ENCODE data around the gene SPATA19. TPM values are rescaled to one million over a fixed set of nuclear protein-coding genes. Genes with fewer than 3 reads are reported as not detected.

SPATA19 gene
- total RNA-seq, 1 experiment from 2014 or later: not detected

- BruUV-seq (replicated peaks): no TSS peak
- Histone ChIP-seq H4K20me1 (ENCODE audit: insufficient read depth) (no peaks in the 10 kb centered on the region), H2AFZ (no peak overlapping the region), H3K79me2 (ENCODE audit: low read depth) (no peaks in the 10 kb centered on the region), H3K4me3 (no peak overlapping the region), H3K4me1 (replicated peaks; ENCODE audit: insufficient read depth) (no peaks in the 10 kb centered on the region), H3K36me3 (ENCODE audit: low read depth) (no peaks in the 10 kb centered on the region), H3K4me2 (no peak overlapping the region), H3F3A (ENCODE audit: insufficient read depth, low read depth) (no peaks in the 10 kb centered on the region), H3K27me3 (ENCODE audit: insufficient read depth, low read depth) (peaks cover 31% of the 10 kb centered on the region; the same call in 1 of the 2 replicates), H3K9me2 (ENCODE audit: insufficient read depth) (no peaks in the 10 kb centered on the region), H3K9me3 (ENCODE audit: insufficient read depth, low read depth) (no peaks in the 10 kb centered on the region), H3K27ac (no peak overlapping the region)
- no peak for DNase-seq
- intact Hi-C loops (cut with micrococcal nuclease; ENCODE audit: unreplicated experiment): no loop called here
- ChIA-PET POLR2A (ENCODE audit: unreplicated experiment) (no interaction called here), CTCF (no interaction called here)
- no peak for TF ChIP-seq CTCF (conservative IDR thresholded peaks at IDR 0.05)
- no peak for TF ChIP-seq EZH2 (IDR thresholded peaks at IDR 0.05; ENCODE audit: low read depth)
Measured at GRCh38 chr11:133795088-133795487, 50.2 kb downstream of the SPATA19 start.

- ChIA-PET CTCF (no interaction called here), POLR2A (ENCODE audit: unreplicated experiment) (no interaction called here)
- Histone ChIP-seq H4K20me1 (ENCODE audit: insufficient read depth) (no peaks in the 10 kb centered on the region), H3K4me1 (replicated peaks; ENCODE audit: insufficient read depth) (no peaks in the 10 kb centered on the region), H3K36me3 (ENCODE audit: low read depth) (no peaks in the 10 kb centered on the region), H3F3A (ENCODE audit: insufficient read depth, low read depth) (no peaks in the 10 kb centered on the region), H3K4me2 (no peak overlapping the region), H3K9me3 (ENCODE audit: insufficient read depth, low read depth) (no peaks in the 10 kb centered on the region), H2AFZ (no peak overlapping the region), H3K27ac (no peak overlapping the region), H3K4me3 (no peak overlapping the region), H3K9me2 (ENCODE audit: insufficient read depth) (no peaks in the 10 kb centered on the region), H3K27me3 (ENCODE audit: insufficient read depth, low read depth) (peaks cover 24% of the 10 kb centered on the region; the same call in 1 of the 2 replicates), H3K79me2 (ENCODE audit: low read depth) (no peaks in the 10 kb centered on the region)
- intact Hi-C loops (cut with micrococcal nuclease; ENCODE audit: unreplicated experiment): no loop called here
- no peak for TF ChIP-seq CTCF (conservative IDR thresholded peaks at IDR 0.05)
- TF ChIP-seq EZH2 (IDR thresholded peaks at IDR 0.05; ENCODE audit: low read depth): no peak
- DNase-seq: no peak
- BruUV-seq (replicated peaks): no TSS peak
Measured at GRCh38 chr11:133794205-133794604, 51.1 kb downstream of the SPATA19 start.

- no peak for DNase-seq
- ChIA-PET POLR2A (ENCODE audit: unreplicated experiment) (no interaction called here), CTCF (no interaction called here)
- Histone ChIP-seq H3K4me2 (no peak overlapping the region), H3K27ac (no peak overlapping the region), H3K36me3 (ENCODE audit: low read depth) (no peaks in the 10 kb centered on the region), H3F3A (ENCODE audit: insufficient read depth, low read depth) (no peaks in the 10 kb centered on the region), H4K20me1 (ENCODE audit: insufficient read depth) (no peaks in the 10 kb centered on the region), H3K9me2 (ENCODE audit: insufficient read depth) (no peaks in the 10 kb centered on the region), H3K4me3 (no peak overlapping the region), H3K9me3 (ENCODE audit: insufficient read depth, low read depth) (no peaks in the 10 kb centered on the region), H3K79me2 (ENCODE audit: low read depth) (no peaks in the 10 kb centered on the region), H2AFZ (no peak overlapping the region), H3K27me3 (ENCODE audit: insufficient read depth, low read depth) (peaks cover 31% of the 10 kb centered on the region), H3K4me1 (replicated peaks; ENCODE audit: insufficient read depth) (no peaks in the 10 kb centered on the region)
- TF ChIP-seq CTCF (conservative IDR thresholded peaks at IDR 0.05) (no peak), EZH2 (IDR thresholded peaks at IDR 0.05; ENCODE audit: low read depth) (no peak)
- BruUV-seq (replicated peaks): no TSS peak
- intact Hi-C loops (cut with micrococcal nuclease; ENCODE audit: unreplicated experiment): no loop called here
Measured at GRCh38 chr11:133793271-133794035, 51.9 kb downstream of the SPATA19 start.
